NCI-H1436 treated with DMSO at 0.1 percent for 48 hours (cell line): ENCODE measurements around the gene DPH6.

Experiments used
- DNase-seq: peaks from one replicate; lab custom pipeline; 2025; lab: John Stamatoyannopoulos, UW

Gene DPH6

GRCh38 chr15:35540885-35541284 lies 5.1 kb downstream of the DPH6 start:
- DNase-seq = no peak

DNA sequence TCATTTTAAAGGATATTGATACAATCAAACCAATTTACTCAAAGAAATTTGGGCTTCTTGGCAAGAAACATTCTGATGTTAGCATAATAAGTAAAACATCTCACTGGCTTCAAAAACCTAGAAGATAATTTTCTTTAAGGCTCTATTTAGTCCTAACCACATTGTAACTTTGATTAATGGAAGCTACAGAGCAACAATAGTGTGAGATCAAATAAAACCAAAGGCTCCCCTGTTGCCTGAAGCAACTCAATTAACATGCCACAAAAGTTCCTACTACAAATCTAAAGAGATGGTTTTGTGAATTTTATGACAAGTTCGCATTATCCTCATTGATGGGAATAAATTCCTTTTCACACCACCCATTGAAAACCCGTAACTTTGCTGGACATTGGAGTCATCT lies 5.9 kb downstream of the DPH6 start:
- DNase-seq = no peak

- no peak for DNase-seq
These were observed 10.5 kb downstream of the DPH6 start for GRCh38 chr15:35535365-35535916.

DNA sequence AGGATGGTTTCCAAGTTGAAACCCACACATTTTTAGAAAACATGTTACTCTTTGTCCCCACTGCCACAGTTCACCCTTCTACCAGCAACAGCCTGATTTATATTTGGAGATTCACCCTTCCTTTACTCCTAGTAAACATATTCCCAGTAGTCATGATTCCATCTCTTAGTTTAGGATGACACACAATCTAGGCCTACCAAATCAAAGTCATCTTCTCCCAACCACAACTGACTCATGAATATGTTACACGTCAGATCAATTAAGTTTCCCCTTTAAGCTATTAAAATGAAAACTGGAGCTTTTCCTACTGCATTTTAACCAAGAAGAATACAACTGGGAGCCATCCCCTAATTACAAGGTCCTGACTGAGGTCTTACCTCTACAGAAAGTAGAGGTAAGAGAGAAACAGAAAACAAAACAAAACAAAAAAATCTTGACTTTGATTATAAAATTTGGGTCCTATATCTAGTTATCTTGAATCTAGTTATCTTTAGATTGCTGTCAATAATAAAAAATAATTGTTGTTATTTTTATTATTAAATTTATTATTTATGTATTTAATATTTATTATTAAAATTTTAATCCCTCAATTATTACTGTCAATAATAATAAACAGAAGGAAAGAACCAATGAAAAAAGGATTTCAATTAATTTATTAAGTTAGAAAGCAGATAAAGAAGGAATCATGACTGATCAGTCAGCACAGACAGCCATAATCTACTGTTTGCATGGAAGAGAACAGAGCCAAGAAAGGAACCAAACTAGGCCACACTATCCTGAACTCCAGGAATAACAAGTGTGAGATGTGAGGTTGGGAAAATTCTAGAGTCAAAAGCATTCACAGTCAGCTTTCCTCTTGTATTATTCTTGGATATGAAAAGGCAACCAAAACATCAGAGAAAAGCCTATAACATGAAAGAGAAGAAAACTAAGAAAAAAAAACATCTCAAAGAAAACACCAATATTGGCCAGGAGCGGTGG lies 12.5 kb downstream of the DPH6 start:
- no peak for DNase-seq

DNA sequence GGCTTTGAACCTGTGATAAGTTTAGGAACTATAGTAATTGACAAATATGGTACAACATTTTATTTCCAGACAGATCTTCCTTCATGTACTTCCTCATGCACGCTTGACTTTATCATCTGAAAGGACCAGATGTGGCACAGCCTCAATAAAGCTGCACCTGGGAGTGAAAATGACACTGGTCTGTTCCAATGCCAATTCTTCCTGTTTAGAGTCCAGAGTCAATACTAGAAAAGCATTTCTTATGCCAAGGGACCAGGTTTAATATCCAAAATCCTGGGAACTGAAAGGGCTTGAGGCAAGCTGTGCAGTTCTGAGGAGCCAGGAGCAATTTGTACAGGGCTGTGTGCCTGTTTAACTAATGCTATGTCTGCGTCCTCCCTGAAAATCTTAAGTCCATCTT lies 15.3 kb downstream of the DPH6 start:
- no peak for DNase-seq

GRCh38 chr15:35529784-35530183 lies 16.2 kb downstream of the DPH6 start:
- no peak for DNase-seq

GRCh38 chr15:35522061-35522460 lies 23.9 kb downstream of the DPH6 start:
- no peak for DNase-seq

DNA sequence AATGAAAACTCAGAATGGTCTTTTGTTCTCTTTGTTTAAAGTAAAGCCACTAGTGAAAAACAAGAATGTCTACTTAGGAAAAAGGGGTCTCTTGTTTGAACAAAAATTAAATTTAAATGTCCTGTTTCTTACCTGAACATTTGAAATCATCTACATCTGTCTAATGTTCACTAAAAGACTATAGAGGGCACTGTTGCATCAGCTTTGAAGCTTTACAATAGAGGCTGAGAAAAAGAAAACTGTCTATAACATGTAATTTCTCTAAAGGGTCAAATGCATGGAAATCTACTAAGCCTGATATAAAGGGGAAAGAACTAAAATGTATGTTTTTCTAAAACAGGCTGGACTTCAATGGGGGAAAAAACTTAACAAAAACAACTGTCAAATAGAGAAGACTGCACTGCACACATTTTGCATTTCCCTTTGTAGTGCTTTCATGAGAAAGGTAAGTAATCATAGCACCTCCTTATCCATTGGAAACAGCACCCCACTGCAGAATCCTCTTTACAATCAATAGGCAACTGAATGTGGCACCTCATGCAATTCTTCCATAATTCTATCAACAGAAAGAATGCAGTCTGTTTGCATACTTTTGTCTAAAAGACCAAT lies 26.3 kb downstream of the DPH6 start:
- DNase-seq = no peak

DNA sequence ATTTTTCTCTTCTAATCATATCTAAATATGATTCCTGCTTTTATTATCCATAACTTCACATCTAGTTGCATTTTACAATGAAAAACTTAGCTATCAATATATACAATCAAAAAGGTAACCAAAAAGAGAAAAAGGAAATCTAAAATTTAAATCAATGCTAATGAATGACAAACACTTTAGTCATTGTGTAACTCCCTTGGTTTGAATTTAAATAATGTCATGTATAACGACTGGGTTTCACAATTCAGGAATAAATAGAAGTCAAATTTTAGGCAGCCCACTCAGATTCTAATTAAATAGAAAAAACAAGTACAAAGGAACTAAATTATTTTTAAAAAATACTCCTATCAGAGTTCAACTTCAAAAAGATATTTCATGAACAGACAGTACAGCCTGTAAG lies 26.9 kb downstream of the DPH6 start:
- no peak for DNase-seq

DNA sequence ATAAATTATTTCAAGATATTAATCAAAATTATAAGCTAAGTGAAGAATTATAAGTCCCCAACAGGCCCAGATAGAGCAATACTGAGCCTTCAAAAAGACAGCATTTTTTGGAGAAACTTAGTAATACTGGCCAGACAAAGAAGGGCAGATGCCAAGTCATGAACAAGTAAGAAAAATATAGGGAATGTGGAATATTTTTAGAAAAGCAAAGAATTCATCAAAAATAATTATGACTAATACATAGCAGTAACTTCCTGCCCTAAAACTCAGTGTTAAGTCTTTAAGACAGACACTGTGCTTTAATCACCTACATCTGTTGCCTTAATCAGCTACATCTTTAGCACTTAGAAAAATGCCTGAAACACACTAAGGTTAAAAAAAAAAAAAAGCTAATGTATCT lies 31.2 kb downstream of the DPH6 start:
- no peak for DNase-seq

GRCh38 chr15:35507932-35508638 lies 37.9 kb downstream of the DPH6 start:
- no peak for DNase-seq

- no peak for DNase-seq
These were observed 39.6 kb downstream of the DPH6 start for GRCh38 chr15:35506272-35506870.

GRCh38 chr15:35505809-35506208 lies 40.2 kb downstream of the DPH6 start:
- DNase-seq = no peak

GRCh38 chr15:35505141-35505540 lies 40.8 kb downstream of the DPH6 start:
- DNase-seq = no peak

- no peak for DNase-seq
These were observed 46.2 kb downstream of the DPH6 start for GRCh38 chr15:35499723-35500122.

DNA sequence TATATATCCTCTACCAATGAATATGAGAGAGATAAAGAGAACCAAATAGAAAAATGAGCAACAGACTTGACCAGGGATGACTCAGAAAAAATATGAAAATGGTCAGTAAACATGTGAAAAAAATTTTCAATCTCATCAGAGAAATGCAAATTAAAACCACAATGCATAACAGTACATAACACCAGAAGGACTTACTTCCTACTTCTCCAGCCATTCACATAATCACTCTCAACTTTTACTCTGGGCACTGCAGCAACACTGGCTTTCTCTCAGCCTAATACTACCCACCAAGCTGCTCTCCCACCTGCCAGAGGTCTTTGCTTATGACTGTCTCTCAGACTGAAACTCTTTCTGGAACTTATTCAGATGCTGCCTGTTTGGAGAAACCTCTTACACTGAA lies 49.4 kb downstream of the DPH6 start:
- DNase-seq = no peak

- no peak for DNase-seq
These were observed 50.9 kb downstream of the DPH6 start for GRCh38 chr15:35495080-35495479.

DNA sequence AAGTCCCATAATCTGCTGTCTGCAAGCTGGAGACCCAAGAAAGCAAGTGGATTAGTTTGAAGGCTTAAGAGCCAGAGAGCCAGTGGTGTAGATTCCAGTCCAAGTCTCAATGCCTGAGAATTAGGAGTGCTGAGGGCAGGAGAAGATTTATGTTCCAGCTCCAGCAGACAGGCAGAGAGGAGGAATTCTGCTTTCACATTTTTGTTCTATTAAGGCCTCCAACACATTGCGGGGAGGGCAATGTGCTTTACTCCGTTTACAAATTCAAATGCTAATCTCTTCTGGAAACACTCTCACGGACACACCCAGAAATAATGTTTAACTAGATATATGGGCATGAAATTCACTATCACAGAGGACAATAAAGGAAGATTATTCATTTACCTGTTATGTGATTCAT lies 54.0 kb downstream of the DPH6 start:
- DNase-seq = no peak

- DNase-seq = no peak
These were observed 54.8 kb downstream of the DPH6 start for GRCh38 chr15:35491173-35491572.

DNA sequence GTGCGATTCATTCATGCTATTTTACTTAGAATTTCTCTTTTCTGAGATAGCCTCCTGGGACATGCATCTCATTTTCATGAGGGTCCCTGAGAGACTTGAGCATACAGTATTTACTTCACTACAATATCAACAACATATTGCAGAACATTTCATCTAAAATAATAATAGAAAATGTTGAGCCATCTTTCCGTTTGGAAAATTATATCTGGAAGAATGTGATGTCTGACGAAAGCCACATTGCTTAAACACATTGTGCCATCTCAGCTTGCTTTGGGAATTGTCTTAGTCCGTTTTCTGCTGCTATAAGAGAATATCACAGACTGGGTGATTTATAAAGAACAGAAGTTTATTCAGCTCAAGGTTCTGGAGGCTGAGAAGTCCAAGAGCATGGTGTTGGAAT lies 55.5 kb downstream of the DPH6 start:
- DNase-seq = no peak

DNA sequence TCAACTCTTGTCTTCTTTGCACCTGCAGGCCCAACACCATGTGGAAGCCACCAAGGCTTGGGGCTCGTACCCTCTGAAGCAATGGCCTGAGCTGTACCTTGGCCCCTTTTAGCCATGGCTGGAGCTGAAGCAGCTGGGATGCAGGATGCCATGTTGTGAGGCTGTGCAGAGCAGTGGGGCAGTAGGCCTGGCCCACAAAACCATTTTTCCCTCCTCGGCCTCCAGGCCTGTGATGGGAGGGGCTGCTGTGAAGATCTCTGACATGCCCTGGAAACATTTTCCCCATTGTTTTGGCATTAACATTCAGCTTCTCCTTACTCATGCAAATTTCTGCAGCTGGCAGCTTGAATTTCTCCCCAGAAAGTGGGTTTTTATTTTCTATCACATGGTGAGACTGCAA lies 58.5 kb downstream of the DPH6 start:
- no peak for DNase-seq

GRCh38 chr15:35486296-35486695 lies 59.7 kb downstream of the DPH6 start:
- no peak for DNase-seq
